K562 (cell line): Measurements from ENCODE around the gene SLC12A4. TPM values are rescaled to one million over a fixed set of nuclear protein-coding genes. Genes with fewer than 3 reads are reported as not detected.

Source experiments
- ATF1 ChIP-seq, 2 experiments: fragments of 450-650 bp in 1 of 2; IDR thresholded peaks; 2 replicates each; pipeline ENCODE4 v1.6.1; 2016; ENCODE audit warnings: missing compliant biosample characterization in 1 of 2, missing genetic modification characterization in 1 of 2
- CBX5 ChIP-seq: IDR thresholded peaks from 2 replicates; pipeline ENCODE4 v1.6.1; 2014; ENCODE audit warnings: low read depth, borderline replicate concordance
- GABPB1 ChIP-seq: sonication (generic); formaldehyde crosslinking; IDR thresholded peaks from 2 replicates; pipeline ENCODE4 v1.8.0; 2022; ENCODE audit warnings: mild to moderate bottlenecking, missing genetic modification reagents
- HDGF ChIP-seq: fragments of 450-650 bp; IDR thresholded peaks from 2 replicates; pipeline ENCODE4 v1.6.1; 2016
- ILF3 ChIP-seq: fragments of 450-650 bp; IDR thresholded peaks from 2 replicates; pipeline ENCODE4 v1.6.1; 2018; ENCODE audit warnings: antibody characterized with exemption, mild to moderate bottlenecking, moderate library complexity, borderline replicate concordance
- KAT7 ChIP-seq: sonication (generic); formaldehyde crosslinking; IDR thresholded peaks from 2 replicates; pipeline ENCODE4 v1.8.0; 2022; ENCODE audit warnings: missing genetic modification reagents, mild to moderate bottlenecking, borderline replicate concordance
- KDM2B ChIP-seq: fragments of 250-450 bp; sonication (Bioruptor Pico); IDR thresholded peaks from 2 replicates; pipeline ENCODE4 v1.8.0; 2021; ENCODE audit warnings: mild to moderate bottlenecking, moderate library complexity
- L3MBTL2 ChIP-seq: fragments of 450-650 bp; IDR thresholded peaks from 2 replicates; pipeline ENCODE4 v1.6.1; 2016; ENCODE audit warnings: mild to moderate bottlenecking, moderate library complexity
- MBD2 ChIP-seq: sonication (generic); IDR thresholded peaks from 2 replicates; pipeline ENCODE4 v1.6.1; 2016; ENCODE audit warnings: low read depth, borderline replicate concordance
- MLX ChIP-seq, 2 experiments: fragments of 450-650 bp in 1 of 2; sonication (generic) in 1 of 2; formaldehyde crosslinking; conservative IDR thresholded peaks; 2 replicates each; pipeline versions ENCODE4 v1.4.0 to v1.8.1; 2020 to 2022; ENCODE audit warnings: mild to moderate bottlenecking in 1 of 2, missing genetic modification reagents in 1 of 2
- NR2F6 ChIP-seq: fragments of 450-650 bp; formaldehyde crosslinking; IDR thresholded peaks from 2 replicates; pipeline ENCODE4 v1.4.0; 2020; ENCODE audit warnings: mild to moderate bottlenecking
- NRF1 ChIP-seq, 2 experiments: fragments of 450-650 bp; IDR thresholded peaks in 1 of 2; conservative IDR thresholded peaks in 1 of 2; 2 replicates each; pipeline ENCODE4 v1.6.1; 2014; ENCODE audit warnings: mild to moderate bottlenecking in 2 of 2
- OTX1 ChIP-seq: fragments of 450-650 bp; formaldehyde crosslinking; IDR thresholded peaks from 2 replicates; pipeline ENCODE4 v1.4.0; 2022; ENCODE audit warnings: mild to moderate bottlenecking
- POLR2A ChIP-seq: fragments of 450-650 bp; conservative IDR thresholded peaks from 2 replicates; pipeline ENCODE4 v1.6.1; 2016
- RBFOX2 ChIP-seq: fragments of 200-400 bp; formaldehyde crosslinking; IDR thresholded peaks from 2 replicates; pipeline ENCODE4 v1.6.1; 2017; ENCODE audit warnings: low read depth, mild to moderate bottlenecking, low read length, moderate library complexity
- SRSF9 ChIP-seq: fragments of 200-400 bp; formaldehyde crosslinking; IDR thresholded peaks from 2 replicates; pipeline ENCODE4 v1.6.1; 2017; ENCODE audit warnings: low read depth, low read length, borderline replicate concordance
- STAT5B ChIP-seq: fragments of 250-450 bp; sonication (Bioruptor Pico); IDR thresholded peaks from 2 replicates; pipeline ENCODE4 v1.8.0; 2021; ENCODE audit warnings: mild to moderate bottlenecking, inconsistent platforms
- ZBTB26 ChIP-seq: fragments of 450-650 bp; formaldehyde crosslinking; IDR thresholded peaks from 2 replicates; pipeline ENCODE4 v1.4.0; 2022; ENCODE audit warnings: missing genetic modification characterization
- ZNF57 ChIP-seq: fragments of 450-650 bp; formaldehyde crosslinking; IDR thresholded peaks from 2 replicates; pipeline ENCODE4 v1.4.0; 2020; ENCODE audit warnings: mild to moderate bottlenecking, moderate library complexity
- ZNF699 ChIP-seq: fragments of 250-450 bp; sonication (Bioruptor Pico); IDR thresholded peaks from 2 replicates; pipeline ENCODE4 v1.8.0; 2021; ENCODE audit warnings: mild to moderate bottlenecking, moderate library complexity; ENCODE audit not compliant: insufficient replicate concordance
- polyA plus RNA-seq, 8 experiments: library from polyadenylated mRNA; depleted of rRNA in 4 of 8; stranded (reverse) in 5 of 8; unstranded in 3 of 8; fragments of >200 nt; fragmentation: Nextera tagmentation in 2 of 8; fragmentation: Illumina TruSeq in 1 of 8; extraction: Ambion mirVana in 2 of 8; extraction: Trizol in 1 of 8; gene quantifications; 2 replicates each; pipeline versions ENCODE4 v1.2.1 to v1.2.3, GENCODE V29; 2011 to 2014; ENCODE audit warnings: inconsistent platforms in 1 of 8, missing spikeins in 1 of 8
- total RNA-seq, 7 experiments: library from RNA; depleted of rRNA in 6 of 7; stranded (reverse); fragments of >200 nt in 6 of 7; fragmentation: Illumina TruSeq in 2 of 7; extraction: Trizol in 2 of 7; gene quantifications; 2 replicates each; pipeline versions ENCODE4 v1.2.1 to v1.2.3, GENCODE V29; 2011 to 2021; ENCODE audit warnings: low replicate concordance in 1 of 7
- TF ChIP-seq, protein P1 (sequence below): fragments of 450-650 bp; formaldehyde crosslinking; IDR thresholded peaks from 2 replicates; pipeline ENCODE4 v1.4.0; 2020; ENCODE audit warnings: mild to moderate bottlenecking, moderate library complexity
- TF ChIP-seq, protein P2 (sequence below): fragments of 250-450 bp; sonication (Bioruptor Pico); IDR thresholded peaks from 2 replicates; pipeline ENCODE4 v1.9.0; 2021; ENCODE audit warnings: mild to moderate bottlenecking, inconsistent platforms
- TF ChIP-seq, protein P3 (sequence below): fragments of 450-650 bp; IDR thresholded peaks from 2 replicates; pipeline ENCODE4 v1.6.1; 2016; ENCODE audit warnings: missing biosample characterization, missing genetic modification characterization

The SLC12A4 gene
- total and polyA plus RNA-seq, 9 of the 15 experiments (the other 6 are each of a cell fraction or from before 2014, with no cell fraction given): 0.75 to 43.5 (median 15.0) TPM

GRCh38 chr16:67935402-67936123, 32.9 kb downstream of the SLC12A4 start (continued):
- no peak for TF ChIP-seq ZNF699
- TF ChIP-seq, protein P1, sequence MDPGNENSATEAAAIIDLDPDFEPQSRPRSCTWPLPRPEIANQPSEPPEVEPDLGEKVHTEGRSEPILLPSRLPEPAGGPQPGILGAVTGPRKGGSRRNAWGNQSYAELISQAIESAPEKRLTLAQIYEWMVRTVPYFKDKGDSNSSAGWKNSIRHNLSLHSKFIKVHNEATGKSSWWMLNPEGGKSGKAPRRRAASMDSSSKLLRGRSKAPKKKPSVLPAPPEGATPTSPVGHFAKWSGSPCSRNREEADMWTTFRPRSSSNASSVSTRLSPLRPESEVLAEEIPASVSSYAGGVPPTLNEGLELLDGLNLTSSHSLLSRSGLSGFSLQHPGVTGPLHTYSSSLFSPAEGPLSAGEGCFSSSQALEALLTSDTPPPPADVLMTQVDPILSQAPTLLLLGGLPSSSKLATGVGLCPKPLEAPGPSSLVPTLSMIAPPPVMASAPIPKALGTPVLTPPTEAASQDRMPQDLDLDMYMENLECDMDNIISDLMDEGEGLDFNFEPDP (CRISPR knock-in tag): no peak
- TF ChIP-seq L3MBTL2: peak; percentile 89
- TF ChIP-seq GABPB1 (CRISPR knock-in tag): peak; percentile 95
- TF ChIP-seq KAT7 (CRISPR knock-in tag): no peak; the same call in 1 of the 2 replicates
- no peak for TF ChIP-seq ATF1 (CRISPR knock-in tag; IDR thresholded peaks at IDR 0.05)
- TF ChIP-seq ATF1 (tag; IDR thresholded peaks at IDR 0.05): no peak
- peak; percentile 76; the same call in 1 of the 2 replicates for TF ChIP-seq ZBTB26 (CRISPR knock-in tag)
- TF ChIP-seq ILF3: no peak
- no peak for TF ChIP-seq SRSF9
- peak; percentile 94 for TF ChIP-seq RBFOX2
- TF ChIP-seq NR2F6: no peak; the same call in 1 of the 2 replicates
- TF ChIP-seq OTX1 (CRISPR knock-in tag): peak; percentile 77
- TF ChIP-seq MLX (CRISPR knock-in tag; conservative IDR thresholded peaks at IDR 0.05): peak in 1 of 2 experiments; percentile 86; a peak in 1 of 4 replicates
- TF ChIP-seq POLR2A: peak; percentile 92
- TF ChIP-seq, protein P2, sequence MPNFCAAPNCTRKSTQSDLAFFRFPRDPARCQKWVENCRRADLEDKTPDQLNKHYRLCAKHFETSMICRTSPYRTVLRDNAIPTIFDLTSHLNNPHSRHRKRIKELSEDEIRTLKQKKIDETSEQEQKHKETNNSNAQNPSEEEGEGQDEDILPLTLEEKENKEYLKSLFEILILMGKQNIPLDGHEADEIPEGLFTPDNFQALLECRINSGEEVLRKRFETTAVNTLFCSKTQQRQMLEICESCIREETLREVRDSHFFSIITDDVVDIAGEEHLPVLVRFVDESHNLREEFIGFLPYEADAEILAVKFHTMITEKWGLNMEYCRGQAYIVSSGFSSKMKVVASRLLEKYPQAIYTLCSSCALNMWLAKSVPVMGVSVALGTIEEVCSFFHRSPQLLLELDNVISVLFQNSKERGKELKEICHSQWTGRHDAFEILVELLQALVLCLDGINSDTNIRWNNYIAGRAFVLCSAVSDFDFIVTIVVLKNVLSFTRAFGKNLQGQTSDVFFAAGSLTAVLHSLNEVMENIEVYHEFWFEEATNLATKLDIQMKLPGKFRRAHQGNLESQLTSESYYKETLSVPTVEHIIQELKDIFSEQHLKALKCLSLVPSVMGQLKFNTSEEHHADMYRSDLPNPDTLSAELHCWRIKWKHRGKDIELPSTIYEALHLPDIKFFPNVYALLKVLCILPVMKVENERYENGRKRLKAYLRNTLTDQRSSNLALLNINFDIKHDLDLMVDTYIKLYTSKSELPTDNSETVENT (CRISPR knock-in tag): peak; percentile 73; the same call in 1 of the 2 replicates
- TF ChIP-seq NRF1 (conservative IDR thresholded peaks at IDR 0.05 in 1 of 2, IDR thresholded peaks at IDR 0.05 in 1 of 2): peak; percentile 69 to 75
- TF ChIP-seq ZNF57 (CRISPR knock-in tag): no peak
- 0 out of 2 replicates have a peak, but pooled peaks have one; percentile 35 for TF ChIP-seq HDGF
- TF ChIP-seq, protein P3, sequence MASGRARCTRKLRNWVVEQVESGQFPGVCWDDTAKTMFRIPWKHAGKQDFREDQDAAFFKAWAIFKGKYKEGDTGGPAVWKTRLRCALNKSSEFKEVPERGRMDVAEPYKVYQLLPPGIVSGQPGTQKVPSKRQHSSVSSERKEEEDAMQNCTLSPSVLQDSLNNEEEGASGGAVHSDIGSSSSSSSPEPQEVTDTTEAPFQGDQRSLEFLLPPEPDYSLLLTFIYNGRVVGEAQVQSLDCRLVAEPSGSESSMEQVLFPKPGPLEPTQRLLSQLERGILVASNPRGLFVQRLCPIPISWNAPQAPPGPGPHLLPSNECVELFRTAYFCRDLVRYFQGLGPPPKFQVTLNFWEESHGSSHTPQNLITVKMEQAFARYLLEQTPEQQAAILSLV (tag): no peak
- no peak for TF ChIP-seq STAT5B
- TF ChIP-seq KDM2B (CRISPR knock-in tag): peak; percentile 85; the same call in 1 of the 2 replicates
- no peak for TF ChIP-seq CBX5
- TF ChIP-seq MBD2: no peak; the same call in 1 of the 2 replicates
